HUDEP-2 (cell line): ENCODE data around the gene NPTXR.

ENCODE experiments used
- DNase-seq, 76 experiments: peaks; one replicate each; lab custom pipeline; 2025; ENCODE audit not compliant: unreplicated experiment in 76 of 76; lab: John Stamatoyannopoulos, UW

NPTXR gene

GRCh38 chr22:38775656-38776055 is 68.2 kb downstream of the NPTXR start:
- no peak for DNase-seq

DNA sequence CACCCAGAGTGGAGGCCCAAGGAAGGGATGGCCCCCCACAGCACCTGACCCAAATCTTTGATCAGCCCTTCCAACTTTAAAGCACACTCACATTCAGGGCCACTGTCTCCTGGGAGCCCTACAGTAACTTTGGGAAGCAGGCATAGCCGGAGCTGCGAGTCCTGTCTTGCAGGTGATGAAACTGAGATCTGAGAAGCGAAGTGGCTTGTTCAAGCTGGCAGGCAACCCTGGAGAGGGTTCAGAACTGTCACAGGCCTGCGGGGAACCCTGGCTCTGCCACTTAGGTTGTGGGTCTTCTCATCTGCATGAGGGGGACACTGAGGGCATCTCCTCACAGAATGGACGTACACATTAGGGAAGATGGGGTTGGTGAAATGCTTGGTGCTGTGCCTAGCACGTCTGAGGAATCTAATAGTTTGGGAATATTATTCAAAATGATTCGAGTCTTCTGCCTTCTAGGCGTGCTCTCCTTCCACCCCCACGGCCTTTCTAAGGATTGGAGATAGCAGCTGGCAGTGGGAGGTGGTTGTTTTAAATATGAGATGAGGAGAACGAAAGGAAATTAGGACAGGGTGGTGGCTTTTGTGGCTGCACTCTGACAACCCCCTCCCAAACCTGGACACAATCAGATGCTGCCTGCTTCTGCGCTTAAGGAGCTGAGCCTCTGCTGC is 69.2 kb downstream of the NPTXR start:
- no peak for DNase-seq

GRCh38 chr22:38773363-38773946 is 70.4 kb downstream of the NPTXR start:
- no peak for DNase-seq

- no peak for DNase-seq
Measured at GRCh38 chr22:38772623-38772873, 71.3 kb downstream of the NPTXR start.

GRCh38 chr22:38770257-38770949 is 73.4 kb downstream of the NPTXR start:
- no peak for DNase-seq
